Spleen (tissue), 7 donors: Measurements from ENCODE around the gene MT1A.

ENCODE experiments used
- POLR2A ChIP-seq, 3 donors: fragments of 450-650 bp; IDR thresholded peaks; one replicate each; pipeline ENCODE4 v1.5.1; 2017; ENCODE audit warnings: antibody characterized with exemption in 3 of 3, mild to moderate bottlenecking in 1 of 3
- TF ChIP-seq, protein P1 (sequence below), 11 experiments: fragments of 200-600 bp in 7 of 11; fragments of 450-650 bp in 4 of 11; sonication (generic) in 4 of 11; IDR thresholded peaks in 8 of 11; conservative IDR thresholded peaks in 3 of 11; 1 replicate in 7 of 11; 2 replicates in 4 of 11; pipeline versions ENCODE4 v1.4.0 to v1.8.0; 2016 to 2021; ENCODE audit warnings: antibody characterized with exemption in 11 of 11, inconsistent platforms in 4 of 11, mild to moderate bottlenecking in 1 of 11
- donor health status: DM: no; HTN: no; CAD: no; lungs with moderate emphysema.
- donor health status: DM: no; HTN: no; CAD: no.
- donor health status: DM: no; HTN: no; CAD: no.

DNA sequence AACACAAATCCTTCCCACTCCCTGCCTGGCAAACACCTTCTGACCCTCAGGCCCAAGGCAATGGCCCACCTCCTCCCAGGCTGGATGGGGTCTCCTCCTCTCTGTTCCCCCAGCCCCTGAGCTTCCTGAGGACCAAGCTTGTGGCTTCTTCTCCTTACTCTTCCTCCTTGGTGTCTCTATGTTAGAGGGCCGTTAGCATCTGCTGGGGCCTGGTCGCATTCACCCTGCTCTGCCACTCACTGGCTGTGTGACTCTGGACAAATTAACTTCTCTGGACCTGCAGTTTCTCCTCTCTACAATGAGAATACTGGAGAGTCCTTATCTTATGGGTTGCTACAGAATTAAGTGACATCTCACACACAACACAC lies 30.8 kb upstream of the MT1A start:
- no peak for TF ChIP-seq POLR2A (IDR thresholded peaks at IDR 0.05)
- TF ChIP-seq, protein P1, sequence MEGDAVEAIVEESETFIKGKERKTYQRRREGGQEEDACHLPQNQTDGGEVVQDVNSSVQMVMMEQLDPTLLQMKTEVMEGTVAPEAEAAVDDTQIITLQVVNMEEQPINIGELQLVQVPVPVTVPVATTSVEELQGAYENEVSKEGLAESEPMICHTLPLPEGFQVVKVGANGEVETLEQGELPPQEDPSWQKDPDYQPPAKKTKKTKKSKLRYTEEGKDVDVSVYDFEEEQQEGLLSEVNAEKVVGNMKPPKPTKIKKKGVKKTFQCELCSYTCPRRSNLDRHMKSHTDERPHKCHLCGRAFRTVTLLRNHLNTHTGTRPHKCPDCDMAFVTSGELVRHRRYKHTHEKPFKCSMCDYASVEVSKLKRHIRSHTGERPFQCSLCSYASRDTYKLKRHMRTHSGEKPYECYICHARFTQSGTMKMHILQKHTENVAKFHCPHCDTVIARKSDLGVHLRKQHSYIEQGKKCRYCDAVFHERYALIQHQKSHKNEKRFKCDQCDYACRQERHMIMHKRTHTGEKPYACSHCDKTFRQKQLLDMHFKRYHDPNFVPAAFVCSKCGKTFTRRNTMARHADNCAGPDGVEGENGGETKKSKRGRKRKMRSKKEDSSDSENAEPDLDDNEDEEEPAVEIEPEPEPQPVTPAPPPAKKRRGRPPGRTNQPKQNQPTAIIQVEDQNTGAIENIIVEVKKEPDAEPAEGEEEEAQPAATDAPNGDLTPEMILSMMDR (IDR thresholded peaks at IDR 0.05 in 8 of 11, conservative IDR thresholded peaks at IDR 0.05 in 3 of 11), result no peak
